PC-3 (cell line): ENCODE measurements around the gene ELK3. TPM values are rescaled to one million over a fixed set of nuclear protein-coding genes. Genes with fewer than 3 reads are reported as not detected.

ENCODE experiments used
- ATAC-seq: fragments of 200-7000 bp; cut with Tn5 transposase; 2 replicates; pipeline ENCODE4 v1.9.1; 2020; ENCODE audit warnings: mild to moderate bottlenecking, moderate library complexity
- BruUV-seq: library from RNA; stranded (reverse); fragments of 400-500 nt; replicated peaks from 2 replicates; lab custom pipeline; 2021; lab: Mats Ljungman, UMichigan
- CTCF ChIA-PET: fragments of 300-600 bp; sonication (Branson Sonifier 250); formaldehyde crosslinking; loops from one replicate; lab custom pipeline; 2022; ENCODE audit warnings: antibody characterized with exemption; lab: Charles Lee
- POLR2A ChIA-PET: fragments of 300-600 bp; sonication (Branson Sonifier 250); formaldehyde crosslinking; loops from one replicate; lab custom pipeline; 2022; ENCODE audit warnings: antibody characterized with exemption; ENCODE audit not compliant: unreplicated experiment; lab: Charles Lee
- DNase-seq: peaks from one replicate; pipeline ENCODE4 v3.0.0-alpha.2; 2015
- H2AFZ ChIP-seq: fragments of 300-600 bp; sonication (generic); 2 replicates; pipeline ENCODE4 v1.6.0; 2016; ENCODE audit warnings: antibody characterized with exemption, low read length
- H3F3A ChIP-seq: fragments of 300-600 bp; sonication (generic); one replicate; pipeline ENCODE4 v1.6.0; 2017; ENCODE audit warnings: antibody characterized with exemption, low read length, control low read depth, mild to moderate bottlenecking; ENCODE audit not compliant: unreplicated experiment
- H3K27ac ChIP-seq: fragments of 300-600 bp; sonication (generic); 2 replicates; pipeline ENCODE4 v1.5.1; 2016; ENCODE audit warnings: mild to moderate bottlenecking, low read length
- H3K27me3 ChIP-seq: fragments of 300-600 bp; sonication (generic); 2 replicates; pipeline ENCODE4 v1.6.1; 2016; ENCODE audit warnings: low read length, mixed read lengths
- H3K36me3 ChIP-seq: fragments of 300-600 bp; sonication (generic); 2 replicates; pipeline ENCODE4 v1.6.1; 2016; ENCODE audit warnings: low read depth, mixed run types, low read length, mixed read lengths
- H3K4me1 ChIP-seq: fragments of 300-600 bp; sonication (generic); 2 replicates; pipeline ENCODE4 v1.5.1; 2016; ENCODE audit warnings: low read length; ENCODE audit not compliant: insufficient read depth
- H3K4me2 ChIP-seq: fragments of 300-600 bp; sonication (generic); 2 replicates; pipeline ENCODE4 v1.6.0; 2016; ENCODE audit warnings: low read length
- H3K4me3 ChIP-seq: fragments of 300-600 bp; sonication (generic); 2 replicates; pipeline ENCODE4 v1.5.1; 2016; ENCODE audit warnings: mild to moderate bottlenecking, low read length, mixed read lengths
- H3K79me2 ChIP-seq: fragments of 300-600 bp; sonication (generic); 2 replicates; pipeline ENCODE4 v1.6.1; 2017; ENCODE audit warnings: low read length, mixed read lengths
- H3K9ac ChIP-seq: fragments of 300-600 bp; sonication (generic); 2 replicates; pipeline ENCODE4 v1.6.0; 2016; ENCODE audit warnings: mild to moderate bottlenecking, low read length
- H3K9me2 ChIP-seq: fragments of 300-600 bp; sonication (generic); replicated peaks from 2 replicates; pipeline ENCODE4 v1.6.1; 2016; ENCODE audit warnings: mixed run types, low read length, mixed read lengths
- H3K9me3 ChIP-seq: fragments of 300-600 bp; sonication (generic); 2 replicates; pipeline ENCODE4 v1.6.1; 2016; ENCODE audit warnings: low read length, mixed read lengths
- H4K20me1 ChIP-seq: fragments of 300-600 bp; sonication (generic); 2 replicates; pipeline ENCODE4 v1.6.1; 2016; ENCODE audit warnings: low read length, mixed read lengths
- EZH2 ChIP-seq: fragments of 300-600 bp; sonication (generic); IDR thresholded peaks from one replicate; pipeline ENCODE4 v1.6.1; 2017; ENCODE audit warnings: antibody characterized with exemption, mild to moderate bottlenecking, low read length; ENCODE audit not compliant: unreplicated experiment
- EZH2phosphoT487 ChIP-seq: fragments of 300-600 bp; sonication (generic); IDR thresholded peaks from 2 replicates; pipeline ENCODE4 v1.6.1; 2018; ENCODE audit warnings: mild to moderate bottlenecking, antibody characterized with exemption, low read length, borderline replicate concordance
- intact Hi-C: fragments of 100-400 bp; cut with micrococcal nuclease; formaldehyde crosslinking; loops from 2 replicates; pipeline ENCODE4 v1.9.0; 2023
- total RNA-seq: library from RNA; depleted of rRNA; stranded (reverse); fragments of >200 nt; gene quantifications from 2 replicates; pipeline ENCODE4 v1.2.3, GENCODE V29; 2014
- TF ChIP-seq, protein P1 (sequence below): fragments of 300-600 bp; sonication (generic); conservative IDR thresholded peaks from 2 replicates; pipeline ENCODE4 v1.5.1; 2017; ENCODE audit warnings: antibody characterized with exemption, low read depth, mild to moderate bottlenecking, low read length

The ELK3 gene
- total RNA-seq, 1 experiment from 2014 or later, result 16.2 TPM

DNA sequence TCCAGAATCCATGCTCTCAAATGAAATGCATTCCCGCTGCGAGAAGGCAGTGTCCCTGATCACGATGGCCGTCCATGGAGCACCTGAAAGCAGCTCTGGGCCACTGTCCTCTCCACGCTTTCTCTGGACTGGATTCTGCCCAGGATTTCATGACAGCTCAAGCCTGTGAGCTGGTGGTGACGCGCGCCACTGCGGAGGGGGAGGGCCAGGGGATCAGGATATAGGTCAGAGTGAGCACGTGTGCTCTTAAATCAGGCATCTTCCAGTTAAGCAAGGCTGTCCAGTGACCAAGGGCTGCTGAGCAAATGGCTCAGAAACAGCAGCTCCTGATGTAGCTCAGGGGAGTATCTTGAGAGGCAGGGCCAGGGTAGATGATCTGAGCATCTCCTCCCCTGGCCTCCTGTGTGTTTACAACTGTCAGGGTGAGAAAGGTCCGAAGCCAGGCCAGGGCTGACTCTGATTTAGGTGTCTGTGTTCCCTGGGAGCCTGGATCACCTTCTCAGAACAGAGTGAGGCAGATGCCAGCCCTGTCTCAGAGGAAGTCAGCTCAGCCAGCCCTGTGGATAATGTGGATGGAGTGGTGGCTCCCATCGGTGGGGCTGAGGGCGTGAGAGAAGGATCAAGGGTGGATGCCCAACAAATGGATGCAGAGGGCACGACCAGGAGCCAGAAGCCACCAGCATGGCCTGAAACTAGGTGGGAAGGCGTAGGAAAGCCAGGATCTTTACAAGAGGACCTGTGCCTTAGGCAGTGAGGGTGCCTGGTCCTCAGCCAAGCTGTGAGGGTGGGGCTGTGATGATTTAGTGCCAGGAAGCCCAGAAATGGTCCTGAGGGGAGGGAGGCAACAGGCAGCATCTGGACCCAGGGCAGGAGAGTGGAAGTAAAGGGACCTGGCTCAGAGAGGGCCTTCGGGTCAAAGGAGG lies 55.3 kb downstream of the ELK3 start:
- Histone ChIP-seq H3F3A (no peaks in the 10 kb centered on the region), H3K4me3 (no peak overlapping the region), H3K27me3 (no peaks in the 10 kb centered on the region), H2AFZ (no peak overlapping the region), H3K27ac (no peak overlapping the region), H3K9me3 (no peaks in the 10 kb centered on the region), H3K9ac (no peak overlapping the region), H4K20me1 (peaks cover 5% of the 10 kb centered on the region; the same call in 1 of the 2 replicates), H3K4me2 (no peak overlapping the region), H3K9me2 (no peaks in the 10 kb centered on the region), H3K79me2 (0 out of 2 replicates have a peak, but pooled peaks cover 5% of the 10 kb centered on the region), H3K36me3 (peaks cover 35% of the 10 kb centered on the region; the same call in 1 of the 2 replicates), H3K4me1 (peaks cover 17% of the 10 kb centered on the region)
- DNase-seq (no peak), ATAC-seq (no peak)
- ChIA-PET POLR2A (no interaction called here), CTCF (no interaction called here)
- TF ChIP-seq EZH2phosphoT487 (no peak), EZH2 (no peak)
- TF ChIP-seq, protein P1, sequence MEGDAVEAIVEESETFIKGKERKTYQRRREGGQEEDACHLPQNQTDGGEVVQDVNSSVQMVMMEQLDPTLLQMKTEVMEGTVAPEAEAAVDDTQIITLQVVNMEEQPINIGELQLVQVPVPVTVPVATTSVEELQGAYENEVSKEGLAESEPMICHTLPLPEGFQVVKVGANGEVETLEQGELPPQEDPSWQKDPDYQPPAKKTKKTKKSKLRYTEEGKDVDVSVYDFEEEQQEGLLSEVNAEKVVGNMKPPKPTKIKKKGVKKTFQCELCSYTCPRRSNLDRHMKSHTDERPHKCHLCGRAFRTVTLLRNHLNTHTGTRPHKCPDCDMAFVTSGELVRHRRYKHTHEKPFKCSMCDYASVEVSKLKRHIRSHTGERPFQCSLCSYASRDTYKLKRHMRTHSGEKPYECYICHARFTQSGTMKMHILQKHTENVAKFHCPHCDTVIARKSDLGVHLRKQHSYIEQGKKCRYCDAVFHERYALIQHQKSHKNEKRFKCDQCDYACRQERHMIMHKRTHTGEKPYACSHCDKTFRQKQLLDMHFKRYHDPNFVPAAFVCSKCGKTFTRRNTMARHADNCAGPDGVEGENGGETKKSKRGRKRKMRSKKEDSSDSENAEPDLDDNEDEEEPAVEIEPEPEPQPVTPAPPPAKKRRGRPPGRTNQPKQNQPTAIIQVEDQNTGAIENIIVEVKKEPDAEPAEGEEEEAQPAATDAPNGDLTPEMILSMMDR, result no peak
- intact Hi-C loops, result no loop called here
- BruUV-seq, result no TSS peak

- Histone ChIP-seq H3K9ac (no peak overlapping the region), H3K79me2 (peaks cover 5% of the 10 kb centered on the region; the same call in 1 of the 2 replicates), H3K4me2 (no peak overlapping the region), H3K27ac (no peak overlapping the region), H3K36me3 (peaks cover 35% of the 10 kb centered on the region; the same call in 1 of the 2 replicates), H2AFZ (no peak overlapping the region), H3K27me3 (no peaks in the 10 kb centered on the region), H3K9me3 (no peaks in the 10 kb centered on the region), H4K20me1 (peaks cover 5% of the 10 kb centered on the region; the same call in 1 of the 2 replicates), H3K4me3 (no peak overlapping the region), H3K9me2 (no peaks in the 10 kb centered on the region), H3K4me1 (peaks cover 17% of the 10 kb centered on the region), H3F3A (no peaks in the 10 kb centered on the region)
- BruUV-seq, result no TSS peak
- no peak for ATAC-seq
- TF ChIP-seq EZH2 (no peak), EZH2phosphoT487 (no peak)
- TF ChIP-seq, protein P1, result no peak
- ChIA-PET POLR2A (no interaction called here), CTCF (no interaction called here)
- intact Hi-C loops, result no loop called here
- DNase-seq, result no peak
These were observed 56.0 kb downstream of the ELK3 start for GRCh38 chr12:96250119-96250685.
